ENCODE results near the gene ZNF474. TPM values are rescaled to one million over a fixed set of nuclear protein-coding genes. Genes with fewer than 3 reads are reported as not detected.

ZNF474 gene
- total and polyA plus RNA-seq, 12 donors, result 0.11 to 0.88 (median 0.28) TPM; not detected in 3

GRCh38 chr5:122200865-122201264, 71.5 kb downstream of the ZNF474 start:
- no peaks in the 10 kb centered on the region for H3K4me1 ChIP-seq (replicated peaks in 1 of 2)
- intact Hi-C loops (cut with DNase I), result no loop called here
- 82 to 89% (median 84%) methylated on average over 3 of the region's 3 CpGs for WGBS, 4 donors
- H3K9me3 ChIP-seq (replicated peaks in 1 of 3), result no peaks in the 10 kb centered on the region
- H3K27me3 ChIP-seq, result no peaks in the 10 kb centered on the region
- no peak for DNase-seq
- no peaks in the 10 kb centered on the region for H3K36me3 ChIP-seq (replicated peaks in 1 of 2)
- H3K27ac ChIP-seq, result no peak overlapping the region
- no peak for TF ChIP-seq POLR2A (IDR thresholded peaks at IDR 0.05)
- no peak for TF ChIP-seq CTCF (IDR thresholded peaks at IDR 0.05)
- H3K4me3 ChIP-seq, result no peak overlapping the region

GRCh38 chr5:122201365-122201764, 72.0 kb downstream of the ZNF474 start:
- no peak for DNase-seq
- intact Hi-C loops (cut with DNase I), result no loop called here
- H3K36me3 ChIP-seq (replicated peaks in 1 of 2), result no peaks in the 10 kb centered on the region
- H3K27me3 ChIP-seq, result no peaks in the 10 kb centered on the region
- no peaks in the 10 kb centered on the region for H3K9me3 ChIP-seq (replicated peaks in 1 of 3)
- no peak overlapping the region for H3K27ac ChIP-seq
- WGBS, 4 donors, result 82 to 96% (median 91%) methylated on average over 3 of the region's 3 CpGs
- no peaks in the 10 kb centered on the region for H3K4me1 ChIP-seq (replicated peaks in 1 of 2)
- H3K4me3 ChIP-seq, result no peak overlapping the region
- TF ChIP-seq POLR2A (IDR thresholded peaks at IDR 0.05) (no peak), CTCF (IDR thresholded peaks at IDR 0.05) (no peak)

GRCh38 chr5:122202952-122203351, 73.6 kb downstream of the ZNF474 start:
- TF ChIP-seq CTCF (IDR thresholded peaks at IDR 0.05), result no peak
- TF ChIP-seq POLR2A (IDR thresholded peaks at IDR 0.05), result no peak
- Histone ChIP-seq H3K27me3 (no peaks in the 10 kb centered on the region), H3K9me3 (replicated peaks in 1 of 3) (no peaks in the 10 kb centered on the region), H3K4me1 (replicated peaks in 1 of 2) (no peaks in the 10 kb centered on the region), H3K4me3 (no peak overlapping the region), H3K27ac (no peak overlapping the region), H3K36me3 (replicated peaks in 1 of 2) (no peaks in the 10 kb centered on the region)
- DNase-seq, result no peak
- intact Hi-C loops (cut with DNase I), result no loop called here

Other genes starting within 250 kb of the ZNF474 start
- gene SRFBP1, start 167.6 kb upstream of the ZNF474 start, total RNA-seq, result 10 to 100 TPM in 6 of 9 donors, 1 to 10 TPM in 3; 5.4 to 19.1 (median 11.5) TPM
- gene SRFBP1, start 167.6 kb upstream of the ZNF474 start, polyA plus RNA-seq, result 10 to 100 TPM in 1 of 3 donors, 1 to 10 TPM in 2; 1.7 to 10.8 (median 2.1) TPM
- 10 to 100 TPM in 4 of 9 donors, 1 to 10 TPM in 5; 2.6 to 13.6 (median 8.8) TPM for gene LOX, start 51.3 kb upstream of the ZNF474 start, total RNA-seq
- 1 to 10 TPM; 1.9 to 2.5 (median 2.2) TPM for gene LOX, start 51.3 kb upstream of the ZNF474 start, polyA plus RNA-seq
- 1 to 10 TPM; 1.7 to 6.4 (median 2.8) TPM for gene SNCAIP, start 182.7 kb downstream of the ZNF474 start, total RNA-seq
- 1 to 10 TPM; 1.3 to 5.1 (median 1.5) TPM for gene SNCAIP, start 182.7 kb downstream of the ZNF474 start, polyA plus RNA-seq

Measured in adrenal gland (tissue), 12 donors.